ENCODE data around the gene OR6F1.
"Not testable (repeated sequence)": the region's sequence is repeated elsewhere in the genome, so short reads cannot be mapped to it uniquely, and the experiment has no call there.

OR6F1 gene

GRCh38 chr1:247716546-247716945, at the start of gene OR6F1:
Gene OR6F1 (minus strand): TSS chr1:247716646. CDS start chr1:247712755, 3,891 bp downstream.
- no peak for TF ChIP-seq POLR2A (IDR thresholded peaks at IDR 0.05; ENCODE audit: low read length)
- TF ChIP-seq GATA1 (IDR thresholded peaks at IDR 0.05; ENCODE audit: low read depth, low read length) = no peak

GRCh38 chr1:247760456-247760855, 44.0 kb upstream of the OR6F1 start, which contains the start of gene OR1C1:
Gene OR1C1 (minus strand): TSS chr1:247760556. CDS start chr1:247758406, 2,150 bp downstream.
- no peak for TF ChIP-seq GATA1 (IDR thresholded peaks at IDR 0.05; ENCODE audit: low read depth, low read length)
- no peak for DNase-seq

More at GRCh38 chr1:247716546-247716945, at the start of gene OR6F1:
- DNase-seq = no peak

GRCh38 chr1:247754311-247754710, 37.9 kb upstream of the OR6F1 start:
- DNase-seq = not testable (repeated sequence)

- no peak for TF ChIP-seq POLR2A (IDR thresholded peaks at IDR 0.05; ENCODE audit: low read length)
- TF ChIP-seq GATA1 (IDR thresholded peaks at IDR 0.05; ENCODE audit: low read depth, low read length) = no peak
- DNase-seq = no peak
These were observed 33.4 kb upstream of the OR6F1 start for GRCh38 chr1:247749870-247750269.

- no peak for TF ChIP-seq POLR2A (IDR thresholded peaks at IDR 0.05; ENCODE audit: low read length)
- no peak for TF ChIP-seq GATA1 (IDR thresholded peaks at IDR 0.05; ENCODE audit: low read depth, low read length)
- DNase-seq = no peak
These were observed 31.6 kb upstream of the OR6F1 start, which contains the start of gene OR14A2 for GRCh38 chr1:247748041-247748440. Gene OR14A2 (minus strand): TSS chr1:247748141.

- no peak for DNase-seq
- TF ChIP-seq GATA1 (IDR thresholded peaks at IDR 0.05; ENCODE audit: low read depth, low read length) (no peak), POLR2A (IDR thresholded peaks at IDR 0.05; ENCODE audit: low read length) (no peak)
These were observed 31.2 kb upstream of the OR6F1 start for GRCh38 chr1:247747616-247748015.

- TF ChIP-seq GATA1 (IDR thresholded peaks at IDR 0.05; ENCODE audit: low read depth, low read length) (no peak), POLR2A (IDR thresholded peaks at IDR 0.05; ENCODE audit: low read length) (no peak)
- DNase-seq = no peak
These were observed 30.0 kb upstream of the OR6F1 start for GRCh38 chr1:247746391-247746935.

- not testable (repeated sequence) for DNase-seq
These were observed 25.8 kb upstream of the OR6F1 start for GRCh38 chr1:247742215-247742760.

- TF ChIP-seq POLR2A (IDR thresholded peaks at IDR 0.05; ENCODE audit: low read length) (no peak), GATA1 (IDR thresholded peaks at IDR 0.05; ENCODE audit: low read depth, low read length) (no peak)
- no peak for DNase-seq
These were observed 25.3 kb upstream of the OR6F1 start for GRCh38 chr1:247741756-247742155.

- TF ChIP-seq GATA1 (IDR thresholded peaks at IDR 0.05; ENCODE audit: low read depth, low read length) = no peak
- no peak for TF ChIP-seq POLR2A (IDR thresholded peaks at IDR 0.05; ENCODE audit: low read length)
- DNase-seq = no peak
These were observed 24.3 kb upstream of the OR6F1 start for GRCh38 chr1:247740721-247741120.

- TF ChIP-seq GATA1 (IDR thresholded peaks at IDR 0.05; ENCODE audit: low read depth, low read length) (no peak), POLR2A (IDR thresholded peaks at IDR 0.05; ENCODE audit: low read length) (no peak)
- no peak for DNase-seq
These were observed 21.9 kb upstream of the OR6F1 start, which contains the start of gene OR14K1 for GRCh38 chr1:247738315-247738714. Gene OR14K1 (plus strand): TSS chr1:247738615. CDS start chr1:247738615, 0 bp downstream.

GRCh38 chr1:247721222-247721621, 4.8 kb upstream of the OR6F1 start:
- DNase-seq = no peak
- TF ChIP-seq POLR2A (IDR thresholded peaks at IDR 0.05; ENCODE audit: low read length) (no peak), GATA1 (IDR thresholded peaks at IDR 0.05; ENCODE audit: low read depth, low read length) (no peak)

GRCh38 chr1:247713753-247714152, 2.7 kb downstream of the OR6F1 start:
- TF ChIP-seq GATA1 (IDR thresholded peaks at IDR 0.05; ENCODE audit: low read depth, low read length) (no peak), POLR2A (IDR thresholded peaks at IDR 0.05; ENCODE audit: low read length) (no peak)
- DNase-seq = no peak

GRCh38 chr1:247710681-247711080, 5.8 kb downstream of the OR6F1 start:
- not testable (repeated sequence) for DNase-seq

- no peak for DNase-seq
- no peak for TF ChIP-seq GATA1 (IDR thresholded peaks at IDR 0.05; ENCODE audit: low read depth, low read length)
These were observed 15.1 kb downstream of the OR6F1 start for GRCh38 chr1:247701338-247701737.
